Liver (tissue), 9 donors: ENCODE measurements around the gene MYLIP. TPM values are rescaled to one million over a fixed set of nuclear protein-coding genes. Genes with fewer than 3 reads are reported as not detected.

Experiments used
- DNase-seq: peaks from one replicate; pipeline ENCODE4 v3.0.0-alpha.2; 2017; ENCODE audit warnings: low spot score
- H3K27ac ChIP-seq, 2 donors: one replicate each; pipeline ENCODE4 v1.7.0; 2013; ENCODE audit warnings: inconsistent platforms in 2 of 2, low read length in 2 of 2, control low read depth in 1 of 2, low read depth in 1 of 2, mild to moderate bottlenecking in 1 of 2
- H3K27me3 ChIP-seq, 4 donors: one replicate each; pipeline versions ENCODE4 v1.6.1 to v1.7.0; 2013; ENCODE audit warnings: low read length in 3 of 4, inconsistent platforms in 1 of 4, mild to moderate bottlenecking in 1 of 4, moderate library complexity in 1 of 4; ENCODE audit not compliant: control insufficient read depth in 4 of 4, insufficient read depth in 4 of 4
- H3K36me3 ChIP-seq, 4 donors: one replicate each; pipeline versions ENCODE4 v1.6.1 to v1.7.0; 2013; ENCODE audit warnings: low read length in 3 of 4, mild to moderate bottlenecking in 3 of 4, low read depth in 1 of 4, moderate library complexity in 1 of 4; ENCODE audit not compliant: control insufficient read depth in 4 of 4, insufficient read depth in 3 of 4
- H3K4me1 ChIP-seq, 4 donors: one replicate each; pipeline versions ENCODE4 v1.6.1 to v1.7.0; 2013; ENCODE audit warnings: low read length in 3 of 4, mild to moderate bottlenecking in 3 of 4, moderate library complexity in 1 of 4; ENCODE audit not compliant: control insufficient read depth in 4 of 4, insufficient read depth in 4 of 4
- H3K4me3 ChIP-seq, 3 donors: one replicate each; pipeline versions ENCODE4 v1.6.1 to v1.7.0; 2013; ENCODE audit warnings: low read length in 3 of 3, control low read depth in 1 of 3, low read depth in 1 of 3, mild to moderate bottlenecking in 1 of 3
- H3K9ac ChIP-seq, 2 donors: one replicate each; pipeline ENCODE4 v1.7.0; 2013; ENCODE audit warnings: low read length in 2 of 2, mild to moderate bottlenecking in 2 of 2, moderate library complexity in 2 of 2, control low read depth in 1 of 2, low read depth in 1 of 2
- H3K9me3 ChIP-seq, 4 donors: one replicate each; pipeline versions ENCODE4 v1.6.1 to v1.7.0; 2013; ENCODE audit warnings: low read length in 3 of 4; ENCODE audit not compliant: control insufficient read depth in 4 of 4
- EGR1 ChIP-seq, 2 donors: IDR thresholded peaks; 2 replicates each; pipeline ENCODE4 v1.6.1; 2016 to 2018; ENCODE audit warnings: antibody characterized with exemption in 2 of 2, low read depth in 2 of 2
- FOXA2 ChIP-seq: IDR thresholded peaks from 2 replicates; pipeline ENCODE4 v1.6.1; 2016; ENCODE audit warnings: antibody characterized with exemption
- HNF4A ChIP-seq, 2 donors: conservative IDR thresholded peaks; 2 replicates each; pipeline ENCODE4 v1.6.1; 2016; ENCODE audit warnings: antibody characterized with exemption in 2 of 2, mild to moderate bottlenecking in 2 of 2
- RAD21 ChIP-seq, 2 donors: IDR thresholded peaks; 2 replicates each; pipeline ENCODE4 v1.6.1; 2016; ENCODE audit warnings: antibody characterized with exemption in 2 of 2, mild to moderate bottlenecking in 2 of 2
- RXRA ChIP-seq, 2 donors: IDR thresholded peaks; 2 replicates each; pipeline ENCODE4 v1.6.1; 2017 to 2018; ENCODE audit warnings: antibody characterized with exemption in 2 of 2, mild to moderate bottlenecking in 1 of 2
- SP1 ChIP-seq: IDR thresholded peaks from 2 replicates; pipeline ENCODE4 v1.6.1; 2018; ENCODE audit warnings: antibody characterized with exemption, mild to moderate bottlenecking
- TAF1 ChIP-seq: conservative IDR thresholded peaks from 2 replicates; pipeline ENCODE4 v1.6.1; 2016; ENCODE audit warnings: antibody characterized with exemption, mild to moderate bottlenecking
- WGBS: extraction: QIAGEN DNeasy Blood & Tissue Kit; methylation state at CpG from one replicate; pipeline ENCODE4 v1.1.7; 2013; 5-methylcytosine and 5-hydroxymethylcytosine counted together
- polyA plus RNA-seq, 2 donors: library from polyadenylated mRNA; stranded (reverse) in 1 of 2; unstranded in 1 of 2; fragments of 200-250 nt in 1 of 2; fragments of >200 nt in 1 of 2; fragmentation: Nextera tagmentation in 1 of 2; extraction: Ambion mirVana in 1 of 2; gene quantifications; one replicate each; pipeline versions ENCODE4 v1.2.1 to v1.2.3, GENCODE V29; 2013 to 2015
- total RNA-seq, 2 donors: library from RNA; depleted of rRNA; stranded (reverse); fragments of >200 nt; gene quantifications; one replicate each; pipeline ENCODE4 v1.2.3, GENCODE V29; 2014
- TF ChIP-seq, protein P1 (sequence below): IDR thresholded peaks from 2 replicates; pipeline ENCODE4 v1.6.1; 2016; ENCODE audit warnings: antibody characterized with exemption
- TF ChIP-seq, protein P2 (sequence below): fragments of 150-350 bp; IDR thresholded peaks from 2 replicates; pipeline ENCODE4 v1.5.1; 2017; ENCODE audit warnings: improper control_type of control experiment, low read depth, low read length; ENCODE audit not compliant: missing input control
- TF ChIP-seq, protein P3 (sequence below): IDR thresholded peaks from 2 replicates; pipeline ENCODE4 v1.6.1; 2016; ENCODE audit warnings: antibody characterized with exemption
- donor health status: healthy.
- donor health status: healthy.
- donor health status: healthy.
- donor health status: healthy.
- donor health status: healthy.

Gene MYLIP
- total and polyA plus RNA-seq, 4 donors = 2.7 to 29.4 (median 4.4) TPM

DNA sequence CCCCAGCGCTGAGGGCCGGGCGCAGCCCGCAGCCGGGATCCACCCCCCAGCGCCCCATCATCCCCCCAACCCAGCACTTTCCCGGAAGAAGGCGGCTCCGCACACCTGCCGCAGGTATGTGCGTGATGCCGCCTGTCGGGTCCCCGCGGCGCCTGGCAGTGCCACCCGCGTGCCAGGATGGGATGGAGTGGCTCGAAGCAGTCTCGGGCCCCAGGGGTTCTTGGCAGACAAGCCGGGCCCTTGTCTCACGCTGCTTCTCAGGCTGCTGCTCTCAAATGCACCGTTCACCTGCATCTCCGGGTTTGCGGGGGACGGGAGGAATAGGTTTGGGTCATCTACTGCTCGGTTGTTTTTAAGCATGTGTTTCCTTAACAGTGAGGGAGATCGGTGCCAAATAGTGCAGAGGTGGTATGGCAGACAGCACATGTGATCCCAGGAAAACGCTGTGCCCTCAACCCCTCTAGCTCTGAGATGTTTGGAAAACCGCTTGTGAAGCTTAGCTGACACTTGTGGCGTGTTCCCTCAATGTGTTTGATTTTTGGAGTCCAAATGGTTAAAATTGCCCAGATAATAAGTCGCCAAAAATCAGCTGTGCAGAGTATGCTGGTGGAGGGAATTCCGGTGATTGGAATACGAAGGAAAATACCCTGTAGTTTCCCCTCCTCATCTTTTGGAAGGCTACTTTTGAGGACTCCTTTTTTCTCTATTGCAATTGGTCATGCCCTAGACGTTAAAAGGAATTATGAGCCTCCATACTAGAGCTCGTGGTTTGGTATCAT lies 926 bp downstream of the MYLIP start (continued):
- TF ChIP-seq FOXA2 (no peak), HNF4A (conservative IDR thresholded peaks at IDR 0.05) (no peak)
- TF ChIP-seq, protein P1, sequence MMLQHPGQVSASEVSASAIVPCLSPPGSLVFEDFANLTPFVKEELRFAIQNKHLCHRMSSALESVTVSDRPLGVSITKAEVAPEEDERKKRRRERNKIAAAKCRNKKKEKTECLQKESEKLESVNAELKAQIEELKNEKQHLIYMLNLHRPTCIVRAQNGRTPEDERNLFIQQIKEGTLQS = no peak

DNA sequence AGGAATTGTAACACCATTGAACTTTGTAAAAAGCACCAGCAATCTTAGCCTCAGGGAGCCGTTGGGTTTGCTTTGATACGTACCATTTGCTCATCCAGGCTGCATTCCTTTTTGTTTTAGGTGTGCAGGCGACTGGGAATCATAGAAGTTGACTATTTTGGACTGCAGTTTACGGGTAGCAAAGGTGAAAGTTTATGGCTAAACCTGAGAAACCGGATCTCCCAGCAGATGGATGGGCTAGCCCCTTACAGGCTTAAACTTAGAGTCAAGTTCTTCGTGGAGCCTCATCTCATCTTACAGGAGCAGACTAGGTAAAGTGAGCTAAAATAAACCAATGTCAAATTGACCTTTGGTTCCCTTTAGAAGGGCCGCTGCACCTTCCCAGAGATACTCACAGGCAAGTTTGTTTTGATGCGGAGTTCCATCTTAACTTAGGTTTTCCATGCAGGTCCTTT lies 1.6 kb downstream of the MYLIP start:
- no peak for DNase-seq
- peak overlapping the region; percentile 80 to 96 (median 84) for H3K4me3 ChIP-seq
- peaks cover 3 to 19% (median 13%) of the 10 kb centered on the region in 4 donors for H3K4me1 ChIP-seq
- 24% methylated on average over 8 of the region's 8 CpGs for WGBS
- H3K27ac ChIP-seq = peak overlapping the region; percentile 93 to 96
- no peaks in the 10 kb centered on the region for H3K9me3 ChIP-seq
- H3K9ac ChIP-seq = peak overlapping the region in 1 of 2 donors; percentile 64
- no peaks in the 10 kb centered on the region for H3K27me3 ChIP-seq
- H3K36me3 ChIP-seq = peaks cover 0 to 1% (median 0%) of the 10 kb centered on the region in 4 donors
- no peak for TF ChIP-seq RAD21 (IDR thresholded peaks at IDR 0.05)

DNA sequence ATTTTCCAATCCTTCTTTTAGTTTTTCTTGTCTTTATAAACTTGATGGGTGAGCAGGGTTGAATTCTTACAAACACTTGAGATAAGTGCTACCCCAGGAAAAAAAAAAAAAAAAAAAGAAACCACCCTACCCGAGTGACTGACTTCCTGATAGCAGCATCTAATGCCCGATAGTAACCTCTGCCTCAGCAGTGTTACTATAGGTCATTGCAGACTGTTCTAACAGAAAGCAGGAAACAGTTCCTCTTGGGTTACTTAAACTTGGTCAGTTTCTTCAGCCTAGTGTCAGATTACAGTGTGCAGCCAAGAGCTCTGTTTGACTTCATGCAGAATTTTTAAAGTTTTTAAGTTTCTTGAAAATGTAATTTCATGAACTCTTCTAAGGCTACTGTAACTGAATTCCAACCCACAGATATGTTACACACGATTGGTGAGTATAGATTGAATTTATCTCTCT lies 2.1 kb downstream of the MYLIP start:
- Histone ChIP-seq H3K4me1 (peaks cover 3 to 20% (median 13%) of the 10 kb centered on the region in 4 donors), H3K9ac (peak overlapping the region in 1 of 2 donors; percentile 72), H3K27me3 (no peaks in the 10 kb centered on the region), H3K27ac (peak overlapping the region; percentile 93 to 96), H3K36me3 (peaks cover 0 to 1% (median 0%) of the 10 kb centered on the region in 4 donors), H3K4me3 (peak overlapping the region in 1 of 3 donors; percentile 96), H3K9me3 (no peaks in the 10 kb centered on the region)
- no peak for DNase-seq
- TF ChIP-seq TAF1 = no peak
- peak; percentile 27 to 56 for TF ChIP-seq RAD21 (IDR thresholded peaks at IDR 0.05)
- peak; percentile 24 for TF ChIP-seq SP1
- TF ChIP-seq, protein P1 = no peak
- peak; percentile 89 to 96 for TF ChIP-seq RXRA (IDR thresholded peaks at IDR 0.05)
- 19% methylated on average over 3 of the region's 3 CpGs for WGBS

DNA sequence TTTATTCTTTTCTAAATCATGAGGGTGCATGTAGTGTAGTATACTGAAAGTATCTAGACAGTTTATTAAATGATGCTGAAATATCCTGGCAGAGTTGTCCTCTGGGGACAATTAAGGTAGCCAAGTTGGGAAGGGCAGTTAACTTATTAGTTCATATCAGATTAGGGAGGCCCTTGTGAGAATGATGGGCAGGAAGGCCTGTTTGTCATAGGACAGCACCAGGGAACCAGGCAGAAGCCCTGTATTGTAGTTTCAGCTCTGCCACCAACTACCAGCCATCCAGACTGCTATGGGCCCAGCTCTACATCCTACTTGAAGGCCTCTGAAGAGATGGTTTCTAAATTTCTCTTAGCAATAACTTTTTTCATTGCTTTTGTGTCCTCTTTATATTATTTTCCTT lies 4.0 kb downstream of the MYLIP start:
- Histone ChIP-seq H3K4me3 (no peak overlapping the region), H3K27ac (no peak overlapping the region), H3K27me3 (no peaks in the 10 kb centered on the region), H3K9me3 (no peaks in the 10 kb centered on the region), H3K36me3 (peaks cover 0 to 1% (median 0%) of the 10 kb centered on the region in 4 donors), H3K4me1 (peaks cover 3 to 20% (median 13%) of the 10 kb centered on the region in 4 donors), H3K9ac (no peak overlapping the region)
- DNase-seq = no peak
- TF ChIP-seq, protein P2, sequence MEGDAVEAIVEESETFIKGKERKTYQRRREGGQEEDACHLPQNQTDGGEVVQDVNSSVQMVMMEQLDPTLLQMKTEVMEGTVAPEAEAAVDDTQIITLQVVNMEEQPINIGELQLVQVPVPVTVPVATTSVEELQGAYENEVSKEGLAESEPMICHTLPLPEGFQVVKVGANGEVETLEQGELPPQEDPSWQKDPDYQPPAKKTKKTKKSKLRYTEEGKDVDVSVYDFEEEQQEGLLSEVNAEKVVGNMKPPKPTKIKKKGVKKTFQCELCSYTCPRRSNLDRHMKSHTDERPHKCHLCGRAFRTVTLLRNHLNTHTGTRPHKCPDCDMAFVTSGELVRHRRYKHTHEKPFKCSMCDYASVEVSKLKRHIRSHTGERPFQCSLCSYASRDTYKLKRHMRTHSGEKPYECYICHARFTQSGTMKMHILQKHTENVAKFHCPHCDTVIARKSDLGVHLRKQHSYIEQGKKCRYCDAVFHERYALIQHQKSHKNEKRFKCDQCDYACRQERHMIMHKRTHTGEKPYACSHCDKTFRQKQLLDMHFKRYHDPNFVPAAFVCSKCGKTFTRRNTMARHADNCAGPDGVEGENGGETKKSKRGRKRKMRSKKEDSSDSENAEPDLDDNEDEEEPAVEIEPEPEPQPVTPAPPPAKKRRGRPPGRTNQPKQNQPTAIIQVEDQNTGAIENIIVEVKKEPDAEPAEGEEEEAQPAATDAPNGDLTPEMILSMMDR = no peak
- TF ChIP-seq EGR1 (IDR thresholded peaks at IDR 0.05; ENCODE audit: low read depth in 2 of 2) (no peak), RAD21 (IDR thresholded peaks at IDR 0.05) (no peak), SP1 (no peak)
- TF ChIP-seq, protein P3, sequence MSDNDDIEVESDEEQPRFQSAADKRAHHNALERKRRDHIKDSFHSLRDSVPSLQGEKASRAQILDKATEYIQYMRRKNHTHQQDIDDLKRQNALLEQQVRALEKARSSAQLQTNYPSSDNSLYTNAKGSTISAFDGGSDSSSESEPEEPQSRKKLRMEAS = no peak
- TF ChIP-seq, protein P1 = no peak
